Umbilical cord (tissue), 2 donors: ENCODE measurements around the gene PPP2R2B. TPM values are rescaled to one million over a fixed set of nuclear protein-coding genes. Genes with fewer than 3 reads are reported as not detected.

Experiments used
- DNase-seq: peaks from one replicate; pipeline ENCODE4 v3.0.0-alpha.2; 2015; ENCODE audit warnings: low spot score
- total RNA-seq: library from RNA; depleted of rRNA; stranded (reverse); fragments of >200 nt; gene quantifications from one replicate; pipeline ENCODE4 v1.2.3, GENCODE V29; 2014; ENCODE audit warnings: low replicate concordance; ENCODE audit not compliant: insufficient read depth

The PPP2R2B gene
- total RNA-seq, 1 donor from 2014 or later, result 5.1 TPM

DNA sequence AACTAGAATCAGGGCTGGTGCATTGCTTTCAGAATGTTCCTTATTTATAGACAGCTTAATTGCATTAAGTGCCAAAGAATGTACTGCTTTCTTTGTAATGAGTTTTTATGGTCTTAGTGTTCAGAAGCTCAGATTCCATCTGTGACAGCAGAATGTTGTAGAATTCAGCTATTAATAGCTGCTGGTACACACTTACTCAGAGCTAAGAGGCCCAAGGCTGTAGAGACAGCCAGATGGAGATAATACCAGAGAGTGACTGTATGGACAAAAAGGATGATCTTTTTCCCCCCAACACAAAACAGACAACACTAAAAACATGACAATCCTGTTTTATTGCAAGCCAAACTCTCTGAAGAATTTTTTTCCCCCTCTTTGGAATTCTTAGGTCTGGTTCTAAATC is 50.2 kb downstream of the PPP2R2B start:
- peak; percentile 92 for DNase-seq

- no peak for DNase-seq
Observed at GRCh38 chr5:146827901-146828300, 50.7 kb downstream of the PPP2R2B start.

DNA sequence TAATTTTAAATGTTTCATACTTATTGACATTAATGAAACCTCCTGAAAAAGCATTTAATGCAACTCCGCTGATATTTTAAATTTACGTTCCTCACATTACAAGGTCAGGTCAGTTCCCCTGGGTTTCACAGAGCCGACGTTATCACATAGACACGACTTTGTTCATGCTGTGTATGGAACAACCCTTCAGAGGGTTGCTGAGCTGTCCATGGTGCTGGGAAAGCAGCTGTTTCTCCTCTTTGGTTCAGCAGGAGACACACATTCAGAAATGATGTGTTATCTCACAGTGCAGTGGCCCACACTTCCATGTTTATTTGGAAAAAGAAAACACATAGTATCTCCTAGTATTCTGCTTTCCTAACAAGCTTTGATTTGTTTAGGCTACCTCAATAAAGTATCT is 53.5 kb downstream of the PPP2R2B start:
- peak; percentile 74 for DNase-seq

DNA sequence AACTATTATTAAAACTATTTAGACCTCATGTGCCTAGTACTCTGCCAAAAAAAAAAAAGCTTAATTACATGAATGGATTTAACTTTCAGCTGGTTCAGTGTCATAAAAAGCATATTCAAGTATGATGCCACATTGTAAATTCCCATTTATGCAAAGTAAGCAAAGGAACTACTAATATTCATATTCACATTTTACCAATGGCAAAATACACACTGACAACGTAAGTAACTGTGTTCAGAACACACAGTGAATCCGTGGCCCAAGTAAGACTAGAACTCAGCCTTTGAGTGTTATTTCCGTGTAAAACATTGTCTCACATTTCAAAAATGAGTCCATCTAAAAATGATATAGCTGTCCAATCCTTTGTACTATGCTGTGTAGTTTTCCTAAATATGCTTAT is 56.8 kb downstream of the PPP2R2B start:
- DNase-seq, result no peak

DNA sequence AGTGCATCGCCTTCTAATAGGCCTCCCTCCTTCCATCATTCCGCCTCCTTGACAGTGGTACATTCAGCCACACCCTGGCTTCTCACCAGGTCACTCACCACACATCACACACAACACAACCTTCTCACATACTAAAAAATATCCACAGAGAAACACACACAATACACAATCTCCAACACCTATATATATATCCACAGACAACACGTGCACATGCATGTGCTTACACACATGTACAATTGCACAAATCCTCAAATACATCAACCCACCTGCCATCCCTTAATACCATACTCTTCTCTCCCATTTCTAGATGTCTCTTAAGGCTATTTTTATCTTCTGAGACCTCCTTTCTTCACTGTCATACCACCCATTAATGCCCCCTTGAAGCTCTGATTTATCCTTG is 57.6 kb downstream of the PPP2R2B start:
- DNase-seq, result no peak

DNA sequence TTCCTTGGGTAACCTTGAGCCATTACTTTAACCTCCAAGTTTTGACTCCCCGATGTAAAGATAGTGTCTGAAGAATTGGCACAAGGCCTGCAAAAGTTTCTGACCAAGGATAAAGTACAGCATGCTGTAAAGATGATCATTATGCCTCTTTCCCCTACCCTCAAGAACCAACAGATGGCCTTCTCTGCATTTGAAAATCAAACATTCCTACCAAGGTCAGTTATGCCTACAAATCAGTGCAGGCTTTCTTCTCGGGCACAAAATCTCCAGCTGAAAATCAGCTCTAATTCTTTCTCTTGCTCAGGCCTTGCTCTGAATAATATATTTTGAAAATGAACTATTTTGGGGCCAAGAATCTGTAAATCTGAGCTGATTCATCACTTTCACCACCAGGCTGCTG is 59.7 kb downstream of the PPP2R2B start:
- peak; percentile 54 for DNase-seq

DNA sequence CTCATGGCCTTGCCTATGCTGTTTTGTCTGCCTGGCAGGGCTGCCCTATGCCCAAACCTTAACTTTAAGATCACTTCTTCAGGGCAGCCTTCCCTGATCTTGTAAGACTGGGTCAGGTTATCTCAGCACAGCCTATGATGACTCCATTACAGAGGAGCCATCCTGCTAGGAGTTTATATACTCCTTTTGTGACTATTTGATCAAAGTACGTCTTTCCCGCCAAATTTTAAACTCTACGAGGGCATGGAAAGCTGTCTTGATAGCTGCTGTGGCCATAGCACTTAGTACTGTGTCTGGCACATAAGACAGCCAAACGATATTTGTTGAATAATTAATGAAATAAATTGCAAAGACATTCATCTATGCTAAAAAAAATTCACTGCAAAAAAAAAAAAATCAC is 60.6 kb downstream of the PPP2R2B start:
- no peak for DNase-seq

GRCh38 chr5:146816775-146817387 is 61.7 kb downstream of the PPP2R2B start:
- DNase-seq, result no peak

DNA sequence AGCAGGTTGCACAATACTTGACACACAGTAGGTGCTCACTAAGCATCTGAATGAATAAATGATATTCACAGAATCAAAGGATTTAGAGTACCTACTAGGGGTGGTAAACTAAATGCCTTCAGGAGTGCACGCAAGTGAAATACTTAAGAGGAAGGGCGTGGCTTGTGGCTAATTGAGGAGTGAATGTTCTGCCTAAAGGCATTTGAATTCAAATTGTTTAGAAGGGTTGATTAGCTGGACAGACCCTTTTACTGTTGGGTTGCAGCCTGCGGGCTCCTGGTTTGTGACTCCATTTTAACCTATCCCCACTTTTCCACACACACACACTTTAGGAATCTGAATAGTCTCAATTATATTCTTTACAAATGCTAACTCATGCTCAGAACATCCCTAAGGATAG is 63.1 kb downstream of the PPP2R2B start:
- DNase-seq, result no peak

DNA sequence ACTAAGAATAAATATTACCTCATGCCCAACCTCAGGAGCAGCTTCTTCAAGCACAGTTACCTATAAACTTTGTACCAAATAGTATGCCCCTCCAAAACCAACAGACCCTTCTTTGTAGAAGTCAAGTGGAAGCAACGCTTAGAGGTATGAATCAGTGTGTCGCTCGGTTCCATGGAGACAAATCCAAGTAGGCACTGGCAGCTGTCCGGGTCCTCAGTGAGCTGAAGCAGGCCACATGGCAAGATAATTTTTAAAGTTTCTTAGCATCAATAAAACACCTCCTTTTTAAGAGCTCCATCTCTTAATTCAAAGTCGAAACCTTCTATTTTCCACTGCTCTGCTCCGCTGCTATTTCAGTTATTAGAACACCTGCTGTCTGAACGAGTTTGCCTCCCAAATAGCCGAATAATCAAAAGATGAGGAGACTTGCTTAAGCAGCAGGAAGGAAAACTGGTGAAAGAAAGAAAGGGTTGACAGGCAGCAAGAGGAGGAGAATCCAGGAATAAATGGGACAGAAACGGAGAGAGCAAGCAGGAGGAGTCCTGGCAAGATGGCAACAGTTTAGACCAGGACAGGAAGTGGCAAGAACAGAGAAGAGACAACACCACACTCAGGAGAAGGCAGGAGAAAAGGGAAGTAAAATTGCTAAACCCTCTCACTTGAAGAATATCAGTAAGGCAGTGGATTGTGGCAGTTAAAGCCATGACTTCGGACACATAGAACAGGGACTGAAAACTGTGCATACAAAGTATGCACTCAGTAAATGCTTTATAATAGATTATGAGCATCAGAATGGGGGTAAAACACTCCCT is 65.0 kb downstream of the PPP2R2B start:
- no peak for DNase-seq

- DNase-seq, result no peak
Observed at GRCh38 chr5:146805081-146805480, 73.5 kb downstream of the PPP2R2B start.

- DNase-seq, result peak; percentile 37
Observed at GRCh38 chr5:146802945-146803522, 75.5 kb downstream of the PPP2R2B start.

GRCh38 chr5:146799671-146800070 is 78.9 kb downstream of the PPP2R2B start:
- DNase-seq, result no peak

- DNase-seq, result no peak
Observed at GRCh38 chr5:146799231-146799630, 79.3 kb downstream of the PPP2R2B start.

DNA sequence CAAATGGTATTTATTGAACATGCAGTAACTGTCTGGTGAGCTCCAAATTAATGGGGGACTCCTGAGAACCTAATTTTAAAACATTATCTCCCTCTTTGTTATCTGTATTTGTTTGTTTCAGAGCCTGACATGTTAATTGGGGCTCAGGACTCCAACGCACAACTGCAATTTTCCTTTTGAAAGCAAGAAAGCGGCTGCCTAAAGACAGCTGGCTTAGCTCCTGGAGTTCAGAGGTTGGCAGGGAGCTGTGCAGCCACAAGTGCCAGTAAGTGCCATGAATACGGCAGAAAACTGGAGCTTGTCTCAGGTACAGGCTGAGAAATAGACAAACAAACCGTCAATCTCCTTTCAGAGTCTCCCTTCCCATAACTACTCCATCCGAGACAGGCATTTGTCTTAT is 80.9 kb downstream of the PPP2R2B start:
- DNase-seq, result no peak

- DNase-seq, result no peak
Observed at GRCh38 chr5:146796911-146797310, 81.6 kb downstream of the PPP2R2B start.

DNA sequence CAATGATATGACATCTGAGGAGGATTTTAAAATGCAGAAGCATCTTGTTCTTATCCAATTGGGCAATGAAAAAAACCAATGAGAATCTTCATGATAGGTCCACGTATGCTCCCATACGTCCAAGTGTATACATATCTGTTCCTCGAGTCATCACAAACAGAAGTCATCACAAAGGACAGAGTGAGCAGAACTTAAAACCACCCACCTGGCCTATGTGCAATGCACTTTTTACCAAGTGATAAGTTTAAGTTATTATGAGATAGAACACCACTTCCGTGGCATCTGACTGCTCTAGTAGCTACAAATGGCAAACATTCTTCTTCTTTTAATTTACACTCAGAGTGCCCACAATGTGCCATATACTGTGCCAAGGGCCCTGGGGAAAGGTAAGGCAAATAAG is 82.4 kb downstream of the PPP2R2B start:
- no peak for DNase-seq

DNA sequence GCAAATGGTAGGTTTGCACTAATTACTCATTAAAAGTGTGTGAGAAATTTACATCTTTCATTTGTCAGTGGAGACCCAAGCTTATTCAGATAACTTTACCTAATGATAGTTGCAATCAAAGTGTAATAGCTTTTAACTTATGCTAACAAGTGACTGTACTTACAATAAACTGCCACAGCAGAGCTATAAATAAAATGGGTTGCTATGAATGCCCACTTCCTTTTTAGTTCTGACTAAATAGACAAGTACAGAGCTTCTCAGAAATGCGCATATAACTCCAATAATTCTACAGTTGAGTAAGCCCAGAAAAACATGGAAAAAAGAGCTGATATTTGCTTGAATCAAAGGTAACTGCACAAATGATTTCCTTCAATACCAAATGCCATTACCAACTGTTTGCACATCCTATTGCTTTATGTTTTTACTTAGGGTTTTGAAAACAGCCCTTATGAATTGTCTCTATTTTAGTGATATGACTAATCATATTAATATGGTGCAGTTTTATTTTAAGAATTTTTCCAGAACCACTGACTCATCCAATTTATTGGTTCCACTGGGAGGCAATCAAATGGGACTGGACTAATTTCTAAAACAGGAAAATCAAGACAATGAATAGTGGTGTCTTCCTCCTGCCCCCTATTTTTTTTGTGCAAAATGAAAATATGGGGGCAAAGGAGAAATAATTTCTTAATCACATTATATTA is 84.1 kb downstream of the PPP2R2B start:
- no peak for DNase-seq

DNA sequence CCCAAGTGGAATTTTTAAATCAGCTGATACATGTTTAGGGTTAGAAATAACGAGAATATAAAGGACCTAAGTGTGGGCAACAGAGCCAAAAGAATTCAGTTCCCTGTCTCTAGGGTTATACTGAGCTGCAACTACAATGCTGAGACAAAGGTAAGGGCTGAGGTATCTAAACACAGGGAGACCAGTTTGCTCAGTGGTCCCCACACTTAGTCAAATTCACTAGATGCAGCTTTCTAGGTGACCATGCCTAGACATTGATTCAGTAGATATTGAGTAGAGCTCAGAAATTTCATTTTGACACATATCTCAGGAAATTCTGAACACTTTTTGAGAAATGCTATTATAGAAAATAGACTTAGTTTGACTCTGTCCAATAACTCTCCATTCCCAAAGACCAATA is 84.8 kb downstream of the PPP2R2B start:
- no peak for DNase-seq

DNA sequence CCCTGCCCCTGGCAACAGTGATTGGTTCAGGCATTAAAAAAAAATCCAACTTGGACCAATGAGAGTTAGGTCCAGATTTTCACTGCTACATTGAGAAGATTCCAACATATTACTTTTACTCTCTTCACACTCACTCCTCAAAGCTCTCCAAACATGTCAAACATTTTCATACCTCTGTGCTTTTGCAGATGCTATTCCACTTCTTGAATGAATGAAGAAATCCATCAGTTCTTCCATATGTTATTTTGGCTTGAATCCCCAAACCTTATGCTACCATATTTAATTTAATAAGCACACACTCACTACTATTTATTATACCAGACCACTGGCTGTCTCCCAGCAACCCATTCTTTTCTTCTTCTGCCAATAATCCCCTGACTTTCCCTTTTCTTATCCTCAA is 87.1 kb downstream of the PPP2R2B start:
- no peak for DNase-seq

GRCh38 chr5:146789712-146790653 is 88.6 kb downstream of the PPP2R2B start:
- DNase-seq, result no peak
